GM23248 (cell line): Measurements from ENCODE around the gene APBA2. TPM values are rescaled to one million over a fixed set of nuclear protein-coding genes. Genes with fewer than 3 reads are reported as not detected.
A peak's percentile ranks its signal among the peaks of the same experiment; 100 is the strongest.
"Not testable (repeated sequence)": the region's sequence is repeated elsewhere in the genome, so short reads cannot be mapped to it uniquely, and the experiment has no call there.

ENCODE experiments used
- DNase-seq: peaks from one replicate; pipeline ENCODE4 v3.0.0-alpha.2; 2015
- H2AFZ ChIP-seq: fragments of 200-600 bp; sonication (generic); 2 replicates; pipeline ENCODE4 v1.6.1; 2016; ENCODE audit warnings: antibody characterized with exemption
- H3F3A ChIP-seq: fragments of 200-600 bp; sonication (generic); 2 replicates; pipeline ENCODE4 v1.6.1; 2016; ENCODE audit warnings: mild to moderate bottlenecking, antibody characterized with exemption, mixed run types; ENCODE audit not compliant: insufficient read depth
- H3K27ac ChIP-seq: fragments of 200-600 bp; sonication (generic); 2 replicates; pipeline ENCODE4 v1.5.1; 2016; ENCODE audit warnings: mild to moderate bottlenecking
- H3K27me3 ChIP-seq: fragments of 200-600 bp; sonication (generic); replicated peaks from 2 replicates; pipeline ENCODE4 v1.6.1; 2016; ENCODE audit warnings: mild to moderate bottlenecking; ENCODE audit not compliant: insufficient read depth
- H3K36me3 ChIP-seq: fragments of 200-600 bp; sonication (generic); 2 replicates; pipeline ENCODE4 v1.6.1; 2016; ENCODE audit warnings: low read depth, mild to moderate bottlenecking
- H3K4me1 ChIP-seq: fragments of 200-600 bp; sonication (generic); 2 replicates; pipeline ENCODE4 v1.6.1; 2016; ENCODE audit warnings: mild to moderate bottlenecking; ENCODE audit not compliant: insufficient read depth
- H3K4me2 ChIP-seq: fragments of 200-600 bp; sonication (generic); one replicate; pipeline ENCODE4 v1.6.1; 2016; ENCODE audit warnings: mild to moderate bottlenecking; ENCODE audit not compliant: unreplicated experiment
- H3K4me3 ChIP-seq: fragments of 200-600 bp; sonication (generic); 2 replicates; pipeline ENCODE4 v1.5.1; 2016; ENCODE audit warnings: mild to moderate bottlenecking
- H3K79me2 ChIP-seq: fragments of 200-600 bp; sonication (generic); 2 replicates; pipeline ENCODE4 v1.6.1; 2016; ENCODE audit warnings: mild to moderate bottlenecking; ENCODE audit not compliant: insufficient read depth
- H3K9ac ChIP-seq: fragments of 200-600 bp; sonication (generic); 2 replicates; pipeline ENCODE4 v1.6.1; 2016; ENCODE audit warnings: mild to moderate bottlenecking
- H3K9me2 ChIP-seq: fragments of 200-600 bp; sonication (generic); 2 replicates; pipeline ENCODE4 v1.6.1; 2016; ENCODE audit warnings: mixed run types, mild to moderate bottlenecking, moderate library complexity; ENCODE audit not compliant: insufficient read depth
- H3K9me3 ChIP-seq: fragments of 200-600 bp; sonication (generic); one replicate; pipeline ENCODE4 v1.6.1; 2017; ENCODE audit warnings: low read depth
- H4K20me1 ChIP-seq: fragments of 200-600 bp; sonication (generic); 2 replicates; pipeline ENCODE4 v1.6.0; 2016; ENCODE audit not compliant: insufficient read depth
- EZH2 ChIP-seq: fragments of 200-600 bp; sonication (generic); IDR thresholded peaks from 2 replicates; pipeline ENCODE4 v1.6.1; 2018; ENCODE audit warnings: antibody characterized with exemption, mild to moderate bottlenecking; ENCODE audit not compliant: insufficient read depth, poor library complexity, severe bottlenecking
- EZH2phosphoT487 ChIP-seq: fragments of 200-600 bp; sonication (generic); IDR thresholded peaks from 2 replicates; pipeline ENCODE4 v1.6.1; 2018; ENCODE audit warnings: antibody characterized with exemption, moderate library complexity, mild to moderate bottlenecking, low read depth; ENCODE audit not compliant: insufficient read depth
- WGBS, 2 experiments: methylation state at CpG; one replicate each; pipeline ENCODE4 v1.1.6; 2015 to 2017; ENCODE audit warnings: low lambda C conversion rate in 2 of 2, low coverage in 1 of 2; ENCODE audit errors: missing lambda C conversion rate in 2 of 2; 5-methylcytosine and 5-hydroxymethylcytosine counted together
- in situ Hi-C: fragments of 300-500 bp; cut with MboI; formaldehyde crosslinking; loops from 2 replicates; pipeline ENCODE4 v1.15.0; 2020
- polyA plus RNA-seq: library from polyadenylated mRNA; unstranded; fragments of >200 nt; fragmentation: Nextera tagmentation; extraction: Ambion mirVana; gene quantifications from 2 replicates; pipeline ENCODE4 v1.2.1, GENCODE V29; 2016
- total RNA-seq: library from RNA; depleted of rRNA; stranded (reverse); fragments of >200 nt; shearing (Covaris generic); gene quantifications from 2 replicates; pipeline ENCODE4 v1.2.3, GENCODE V29; 2014; rRNA removed

Gene APBA2
- total RNA-seq (0.65 and 1.1 TPM in 2 replicates), polyA plus RNA-seq (0.23 and 0.46 TPM in 2 replicates)

GRCh38 chr15:28885630-28886430 lies at the start of gene APBA2:
Gene APBA2 (plus strand): TSS chr15:28885974. CDS start chr15:29053885, 167,911 bp downstream.
- Histone ChIP-seq H3K36me3 (no peaks in the 10 kb centered on the region), H4K20me1 (no peaks in the 10 kb centered on the region), H3K27me3 (peaks cover 18% of the 10 kb centered on the region), H3K4me1 (no peaks in the 10 kb centered on the region), H3K79me2 (no peaks in the 10 kb centered on the region), H3F3A (no peaks in the 10 kb centered on the region), H3K9me2 (no peaks in the 10 kb centered on the region), H3K4me3 (peak within 1 kb of the TSS; percentile 52), H3K4me2 (no peak within 1 kb of the TSS), H2AFZ (peak within 1 kb of the TSS; percentile 62; the same call in 1 of the 2 replicates), H3K9ac (no peak within 1 kb of the TSS), H3K9me3 (no peaks in the 10 kb centered on the region), H3K27ac (no peak within 1 kb of the TSS)
- DNase-seq = peak; percentile 52
- in situ Hi-C loops = no loop called here
- WGBS, 2 experiments = 5 to 6% methylated on average over 52 to 89 of the region's 109 CpGs
- TF ChIP-seq EZH2 = peak; percentile 22
- TF ChIP-seq EZH2phosphoT487 = no peak

- in situ Hi-C loops, H3K79me2 ChIP-seq, H3K27ac ChIP-seq, H3K9me3 ChIP-seq, DNase-seq, H4K20me1 ChIP-seq, H3K9ac ChIP-seq, H3K4me3 ChIP-seq, H3K4me2 ChIP-seq, H3K4me1 ChIP-seq, H3K27me3 ChIP-seq, H3F3A ChIP-seq, H2AFZ ChIP-seq, H3K36me3 ChIP-seq, H3K9me2 ChIP-seq: not testable (repeated sequence)
- WGBS, 2 experiments = 41 to 60% methylated on average over 2 to 8 of the region's 9 CpGs
Measured at GRCh38 chr15:28840285-28840684, 45.5 kb upstream of the APBA2 start.

DNA sequence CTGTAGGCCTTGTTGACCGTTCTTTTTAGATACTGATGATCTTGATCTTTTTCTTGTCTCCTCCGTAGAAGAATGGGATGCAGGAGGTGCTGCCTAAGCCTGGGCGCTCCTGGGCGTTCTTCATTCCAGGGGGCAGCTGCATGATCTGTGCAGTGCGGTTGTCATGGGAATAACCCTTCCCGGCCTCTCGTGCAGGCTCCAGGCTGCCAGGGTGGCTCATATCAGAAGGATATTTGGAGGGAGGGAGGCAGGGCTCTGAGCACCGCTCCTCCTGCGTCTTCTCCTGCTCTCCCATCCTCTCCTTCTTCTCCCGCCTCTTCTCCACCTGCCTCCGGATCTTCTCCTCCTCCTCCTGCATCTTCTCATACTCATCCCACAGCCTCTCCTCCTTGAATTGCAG lies 43.6 kb upstream of the APBA2 start:
- H3K4me3 ChIP-seq, H3K9me2 ChIP-seq, H3K9ac ChIP-seq, H3K27me3 ChIP-seq, DNase-seq, H3K4me1 ChIP-seq, H4K20me1 ChIP-seq, H3K36me3 ChIP-seq, in situ Hi-C loops, H3K9me3 ChIP-seq, H2AFZ ChIP-seq, H3K4me2 ChIP-seq, H3K79me2 ChIP-seq, H3K27ac ChIP-seq, H3F3A ChIP-seq: not testable (repeated sequence)
- 55 to 57% methylated on average over 9 to 11 of the region's 11 CpGs for WGBS, 2 experiments

GRCh38 chr15:28843520-28843919 lies 42.3 kb upstream of the APBA2 start:
- in situ Hi-C loops, H3K9me3 ChIP-seq: not testable (repeated sequence)
- 77% methylated on average over 11 to 12 of the region's 12 CpGs for WGBS, 2 experiments

DNA sequence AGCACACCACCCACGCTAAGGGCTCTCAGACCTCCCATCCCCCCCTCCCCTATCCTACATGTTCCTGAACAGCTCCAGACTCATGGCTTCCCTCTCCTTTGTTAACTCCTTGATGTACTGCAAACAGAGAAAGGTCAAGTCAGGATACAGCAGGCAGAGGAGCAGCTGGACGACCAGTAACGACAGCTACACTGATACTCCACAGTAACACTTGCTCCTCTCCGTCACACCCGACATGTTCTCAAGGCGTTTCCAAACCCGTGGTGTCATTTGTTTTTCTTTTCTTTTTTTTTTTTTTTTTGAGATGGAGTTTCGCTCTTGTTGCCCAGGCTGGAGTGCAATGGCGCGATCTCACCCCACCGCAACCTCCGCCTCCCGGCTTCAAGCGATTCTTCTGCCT lies 41.6 kb upstream of the APBA2 start:
- H4K20me1 ChIP-seq, H3K4me3 ChIP-seq, H3K9me2 ChIP-seq, H3K36me3 ChIP-seq, H3K27ac ChIP-seq, H3K27me3 ChIP-seq, in situ Hi-C loops, DNase-seq, H3K4me1 ChIP-seq, H3K79me2 ChIP-seq, H3K9me3 ChIP-seq, H3K4me2 ChIP-seq, H3K9ac ChIP-seq, H3F3A ChIP-seq, H2AFZ ChIP-seq: not testable (repeated sequence)
- WGBS, 2 experiments = 33 to 61% methylated on average over 7 to 14 of the region's 14 CpGs

More at GRCh38 chr15:28843520-28843919, 42.3 kb upstream of the APBA2 start:
- H3F3A ChIP-seq, H3K9ac ChIP-seq, H3K79me2 ChIP-seq, H3K4me3 ChIP-seq, DNase-seq, H3K36me3 ChIP-seq, H3K9me2 ChIP-seq, H3K4me2 ChIP-seq, H4K20me1 ChIP-seq, H3K27ac ChIP-seq, H2AFZ ChIP-seq, H3K4me1 ChIP-seq, H3K27me3 ChIP-seq: not testable (repeated sequence)

GRCh38 chr15:28847247-28847646 lies 38.5 kb upstream of the APBA2 start:
- H2AFZ ChIP-seq, in situ Hi-C loops, H3K4me2 ChIP-seq, H3K9me3 ChIP-seq, H3K27me3 ChIP-seq, H4K20me1 ChIP-seq, H3K9ac ChIP-seq, H3K27ac ChIP-seq, H3K79me2 ChIP-seq, H3K4me1 ChIP-seq, H3K4me3 ChIP-seq, H3K36me3 ChIP-seq, DNase-seq, H3F3A ChIP-seq, H3K9me2 ChIP-seq: not testable (repeated sequence)
- 60 to 72% methylated on average over 5 of the region's 5 CpGs for WGBS, 2 experiments

DNA sequence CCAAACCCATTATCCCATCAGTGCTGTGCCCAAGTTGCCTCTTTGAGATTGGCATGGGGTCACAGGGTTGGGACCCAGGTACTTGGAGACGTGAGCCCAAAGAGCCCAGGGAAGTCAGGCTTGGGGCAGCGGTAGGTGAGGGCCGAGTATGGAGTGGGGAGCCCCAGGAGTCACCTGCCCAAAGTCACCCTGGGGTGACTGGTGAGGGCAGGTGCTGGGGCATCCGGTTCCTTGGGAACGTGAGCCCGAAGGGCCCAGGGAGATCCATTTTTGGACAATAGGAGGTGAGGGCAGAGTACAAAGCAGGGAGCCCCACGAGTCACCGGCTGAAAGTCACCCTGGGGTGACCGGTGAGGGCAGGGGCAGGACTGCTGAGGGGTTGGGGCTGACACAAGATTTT lies 37.8 kb upstream of the APBA2 start:
- H3K4me3 ChIP-seq, H3K4me2 ChIP-seq, H3F3A ChIP-seq, H3K79me2 ChIP-seq, DNase-seq, H3K9me3 ChIP-seq, in situ Hi-C loops, H3K9me2 ChIP-seq, H3K27me3 ChIP-seq, H3K27ac ChIP-seq, H3K4me1 ChIP-seq, H4K20me1 ChIP-seq, H3K9ac ChIP-seq, H3K36me3 ChIP-seq, H2AFZ ChIP-seq: not testable (repeated sequence)
- 66 to 88% methylated on average over 8 to 9 of the region's 9 CpGs for WGBS, 2 experiments
